Activated CD8-positive, alpha-beta T cell treated with anti-CD3 and anti-CD28 coated beads, Interleukin-2, amount 10 ng/mL, durations not matched to agents 7 days and 5 days (primary cell): Measurements from ENCODE around the gene GPC5. TPM values are rescaled to one million over a fixed set of nuclear protein-coding genes. Genes with fewer than 3 reads are reported as not detected.

Experiments
- ATAC-seq: fragments of 150-1000 bp; cut with Tn5 transposase; one replicate; pipeline ENCODE4 v1.10.0; 2021; ENCODE audit warnings: moderate library complexity
- CTCF ChIA-PET: fragments of 350-600 bp; sonication (Branson Sonifier 250); formaldehyde crosslinking; loops from one replicate; lab custom pipeline; 2021; ENCODE audit warnings: antibody characterized with exemption; lab: Charles Lee
- POLR2A ChIA-PET: fragments of 350-600 bp; sonication (Branson Sonifier 250); formaldehyde crosslinking; loops from one replicate; lab custom pipeline; 2021; ENCODE audit warnings: antibody characterized with exemption; lab: Charles Lee
- DNase-seq: peaks from one replicate; pipeline ENCODE4 v3.0.0-alpha.2; 2020
- H3K27ac Mint-ChIP-seq: one replicate; pipeline ENCODE4 v1.8.0; 2021; ENCODE audit warnings: mild to moderate bottlenecking, mixed read lengths
- H3K27me3 Mint-ChIP-seq: one replicate; pipeline ENCODE4 v1.8.0; 2021; ENCODE audit warnings: low read depth, mixed read lengths
- H3K36me3 Mint-ChIP-seq: one replicate; pipeline ENCODE4 v1.8.0; 2021; ENCODE audit warnings: low read depth, mixed read lengths
- H3K4me1 Mint-ChIP-seq: one replicate; pipeline ENCODE4 v1.8.0; 2021; ENCODE audit warnings: low read depth, mixed read lengths
- H3K4me3 Mint-ChIP-seq: one replicate; pipeline ENCODE4 v1.8.0; 2021; ENCODE audit warnings: mild to moderate bottlenecking, mixed read lengths
- H3K9me3 Mint-ChIP-seq: one replicate; pipeline ENCODE4 v1.8.0; 2022; ENCODE audit warnings: mixed read lengths; ENCODE audit not compliant: insufficient read depth
- total RNA-seq, 2 experiments: library from RNA; stranded (reverse); gene quantifications; one replicate each; pipeline ENCODE4 v1.2.3, GENCODE V29; 2021

The GPC5 gene
- total RNA-seq, 2 experiments from 2014 or later: not detected

GRCh38 chr13:91357613-91358386 is 40.6 kb upstream of the GPC5 start:
- DNase-seq: no peak
- no peak overlapping the region for H3K4me3 Mint-ChIP-seq
- H3K27ac Mint-ChIP-seq: no peak overlapping the region
- no peaks in the 10 kb centered on the region for H3K9me3 Mint-ChIP-seq
- POLR2A ChIA-PET: no interaction called here
- H3K4me1 Mint-ChIP-seq: peaks cover 9% of the 10 kb centered on the region
- H3K27me3 Mint-ChIP-seq: no peaks in the 10 kb centered on the region
- H3K36me3 Mint-ChIP-seq: peaks cover 51% of the 10 kb centered on the region
- CTCF ChIA-PET: interaction anchor here (1.0 to 1.5 kb wide), 2 partner anchors 44 to 48 kb away, joined by 3 to 4 read pairs; no protein-coding TSS in a partner anchor
- no peak for ATAC-seq

DNA sequence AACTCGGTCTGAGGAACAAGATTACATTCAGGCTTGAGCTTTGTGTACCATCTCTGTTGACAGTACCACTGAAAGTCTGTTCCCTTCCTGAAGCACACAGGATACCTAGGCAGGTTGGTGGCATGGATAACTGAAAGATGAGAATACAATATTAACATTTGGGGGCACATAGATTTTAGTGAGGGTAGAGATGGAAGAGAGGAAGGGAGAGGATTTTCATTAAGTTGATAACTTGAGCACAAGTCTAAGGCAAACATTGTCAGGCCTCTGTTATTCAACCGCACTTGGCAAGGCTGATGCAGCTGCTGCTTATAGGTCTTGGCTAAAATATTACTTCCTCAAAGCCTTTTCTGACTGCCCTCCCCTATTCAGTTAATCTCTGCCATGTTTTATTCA is 40.0 kb upstream of the GPC5 start:
- Mint-ChIP-seq H3K4me3 (no peak overlapping the region), H3K27me3 (no peaks in the 10 kb centered on the region), H3K4me1 (peaks cover 5% of the 10 kb centered on the region), H3K9me3 (no peaks in the 10 kb centered on the region), H3K36me3 (peaks cover 46% of the 10 kb centered on the region), H3K27ac (no peak overlapping the region)
- no peak for DNase-seq
- ChIA-PET POLR2A (no interaction called here), CTCF (interaction anchor here (1.0 to 2.4 kb wide), 3 partner anchors 16 to 48 kb away, joined by 3 to 11 read pairs (median 4); no protein-coding TSS in a partner anchor)
- ATAC-seq: no peak

DNA sequence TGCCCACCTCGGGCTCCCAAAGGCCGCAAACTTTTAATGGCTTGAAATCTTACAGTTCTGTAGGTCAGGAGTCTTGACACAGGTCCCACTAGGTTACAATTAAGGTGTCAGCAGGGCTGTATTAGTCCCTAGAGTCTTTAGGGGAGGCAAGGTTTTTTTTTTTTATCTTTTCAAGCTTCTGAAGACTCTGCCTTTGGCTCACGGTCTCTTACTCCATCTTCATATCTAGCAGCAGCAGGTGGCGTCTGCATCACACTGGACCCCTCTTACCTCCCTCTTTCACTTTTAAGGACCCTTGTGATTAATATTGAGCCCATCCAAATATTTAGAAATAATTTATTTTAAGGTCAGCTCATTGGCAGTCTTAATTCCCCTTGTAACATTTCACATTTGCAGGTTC is 39.3 kb upstream of the GPC5 start:
- no peaks in the 10 kb centered on the region for H3K4me1 Mint-ChIP-seq
- H3K36me3 Mint-ChIP-seq: peaks cover 40% of the 10 kb centered on the region
- no peak overlapping the region for H3K27ac Mint-ChIP-seq
- H3K4me3 Mint-ChIP-seq: no peak overlapping the region
- no peaks in the 10 kb centered on the region for H3K27me3 Mint-ChIP-seq
- ATAC-seq (no peak), DNase-seq (no peak)
- no peaks in the 10 kb centered on the region for H3K9me3 Mint-ChIP-seq
- POLR2A ChIA-PET: no interaction called here
- CTCF ChIA-PET: interaction anchor here (1.1 to 2.4 kb wide), 3 partner anchors 13 to 45 kb away, joined by 3 to 11 read pairs (median 4); no protein-coding TSS in a partner anchor

DNA sequence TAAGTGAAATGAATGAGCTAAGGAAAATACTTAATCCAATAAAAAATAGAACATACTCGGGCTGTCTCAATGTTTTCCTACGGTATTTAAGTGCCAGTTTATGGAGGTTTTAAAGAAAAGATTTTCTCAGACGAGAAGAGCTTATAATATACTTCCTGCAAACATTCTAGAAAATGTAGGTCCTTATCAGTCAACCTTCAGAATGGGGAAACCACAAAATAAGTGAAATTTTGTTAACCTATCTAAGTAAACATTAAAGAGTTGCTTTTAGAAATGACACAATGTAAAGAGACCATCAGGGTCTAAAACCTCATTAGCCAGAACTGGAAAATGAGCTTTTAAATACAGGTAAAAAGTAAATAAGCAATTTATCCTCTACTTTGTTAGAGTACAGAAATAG is 38.8 kb upstream of the GPC5 start:
- no peak for ATAC-seq
- Mint-ChIP-seq H3K4me3 (no peak overlapping the region), H3K4me1 (no peaks in the 10 kb centered on the region), H3K27me3 (no peaks in the 10 kb centered on the region), H3K9me3 (no peaks in the 10 kb centered on the region), H3K27ac (no peak overlapping the region), H3K36me3 (peaks cover 35% of the 10 kb centered on the region)
- no peak for DNase-seq
- ChIA-PET POLR2A (no interaction called here), CTCF (interaction anchor here (1.1 to 2.4 kb wide), 2 partner anchors 13 to 15 kb away, joined by 3 to 11 read pairs; no protein-coding TSS in a partner anchor)

DNA sequence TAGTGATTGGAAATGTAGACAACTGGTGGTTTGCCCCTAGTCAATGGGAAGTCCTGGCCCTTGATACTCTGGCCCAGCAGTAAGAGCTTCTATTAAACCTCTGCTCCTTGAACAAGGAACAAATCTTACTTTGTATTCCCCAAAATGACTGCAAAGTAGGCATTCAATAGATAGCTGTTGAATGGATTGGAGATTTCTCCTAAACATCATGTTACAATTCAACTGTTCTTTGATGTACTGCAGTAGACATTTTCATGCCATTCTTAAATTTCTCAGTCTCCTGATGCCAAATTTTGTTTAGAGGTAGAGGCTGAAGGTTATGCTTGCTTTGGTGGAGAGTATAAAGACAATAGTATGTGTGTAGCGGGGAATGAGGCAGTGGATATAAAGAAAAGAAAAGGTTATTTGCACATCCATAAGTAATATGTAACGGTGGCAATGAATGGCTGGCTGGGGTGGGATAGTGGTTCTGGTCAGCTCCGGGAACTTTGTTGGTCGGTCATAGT is 38.1 kb upstream of the GPC5 start:
- H3K27ac Mint-ChIP-seq: peak overlapping the region; percentile 24
- ChIA-PET POLR2A (no interaction called here), CTCF (interaction anchor here (1.1 to 2.4 kb wide), 2 partner anchors 12 to 15 kb away, joined by 3 to 11 read pairs; no protein-coding TSS in a partner anchor)

GRCh38 chr13:91361755-91362271 is 36.6 kb upstream of the GPC5 start:
- ATAC-seq (no peak), DNase-seq (no peak)
- Mint-ChIP-seq H3K36me3 (peaks cover 16% of the 10 kb centered on the region), H3K4me3 (no peak overlapping the region), H3K4me1 (no peaks in the 10 kb centered on the region), H3K9me3 (no peaks in the 10 kb centered on the region), H3K27me3 (no peaks in the 10 kb centered on the region), H3K27ac (no peak overlapping the region)
- ChIA-PET POLR2A (no interaction called here), CTCF (no interaction called here)

More for the DNA sequence above, 38.1 kb upstream of the GPC5 start:
- Mint-ChIP-seq H3K27me3 (no peaks in the 10 kb centered on the region), H3K9me3 (no peaks in the 10 kb centered on the region), H3K4me1 (no peaks in the 10 kb centered on the region), H3K36me3 (peaks cover 28% of the 10 kb centered on the region), H3K4me3 (no peak overlapping the region)
- DNase-seq (no peak), ATAC-seq (no peak)

DNA sequence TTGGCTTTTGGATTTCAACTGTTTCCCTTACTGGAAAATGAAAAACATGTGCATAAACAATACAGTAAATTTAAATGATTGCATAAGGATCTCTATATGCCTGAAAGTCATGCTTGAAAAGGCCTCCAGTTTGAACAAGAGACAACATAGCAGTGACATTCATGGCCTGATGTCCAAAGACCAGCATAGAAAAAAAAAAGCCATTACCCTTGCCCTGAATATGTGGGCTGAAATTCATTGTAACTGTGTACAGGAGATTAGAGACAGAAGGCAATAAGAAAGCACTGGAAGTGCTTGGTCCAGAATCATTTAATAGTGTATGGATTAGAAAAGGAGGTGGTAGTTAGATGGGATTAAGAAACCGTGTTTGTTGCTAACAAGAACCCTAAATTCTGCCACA is 35.5 kb upstream of the GPC5 start:
- ChIA-PET POLR2A (no interaction called here), CTCF (interaction anchor here (0.8 to 3.1 kb wide), 2 partner anchors 12 to 51 kb away, joined by 3 to 8 read pairs; no protein-coding TSS in a partner anchor)
- H3K4me3 Mint-ChIP-seq: no peak overlapping the region
- ATAC-seq: no peak
- H3K36me3 Mint-ChIP-seq: peaks cover 8% of the 10 kb centered on the region
- H3K27ac Mint-ChIP-seq: no peak overlapping the region
- no peaks in the 10 kb centered on the region for H3K9me3 Mint-ChIP-seq
- H3K4me1 Mint-ChIP-seq: no peaks in the 10 kb centered on the region
- no peak for DNase-seq
- no peaks in the 10 kb centered on the region for H3K27me3 Mint-ChIP-seq

DNA sequence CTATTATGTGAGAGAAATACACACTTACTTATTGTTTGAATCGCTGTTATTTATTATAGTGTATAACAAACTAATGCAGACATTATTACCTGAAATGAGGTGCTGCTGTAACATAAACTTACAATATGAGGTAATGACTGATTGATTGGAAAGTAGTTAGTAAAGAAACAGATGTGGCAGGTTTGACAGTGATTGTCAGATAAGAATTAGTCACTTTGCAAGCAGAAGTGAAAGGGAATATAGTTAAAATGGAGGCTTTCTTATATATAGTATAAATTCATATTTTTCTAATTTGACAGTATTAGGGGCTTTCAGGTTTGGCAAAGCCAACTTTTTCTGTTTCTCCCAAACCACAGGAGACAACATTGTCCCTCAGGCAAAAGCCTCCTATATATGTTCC is 30.3 kb upstream of the GPC5 start:
- POLR2A ChIA-PET: no interaction called here
- Mint-ChIP-seq H3K36me3 (peaks cover 2% of the 10 kb centered on the region), H3K27ac (no peak overlapping the region), H3K9me3 (no peaks in the 10 kb centered on the region), H3K4me1 (peaks cover 7% of the 10 kb centered on the region), H3K4me3 (no peak overlapping the region), H3K27me3 (peaks cover 7% of the 10 kb centered on the region)
- CTCF ChIA-PET: no interaction called here
- DNase-seq (no peak), ATAC-seq (no peak)

- POLR2A ChIA-PET: no interaction called here
- Mint-ChIP-seq H3K4me3 (no peak overlapping the region), H3K27ac (no peak overlapping the region), H3K27me3 (peaks cover 9% of the 10 kb centered on the region), H3K9me3 (no peaks in the 10 kb centered on the region), H3K4me1 (peaks cover 7% of the 10 kb centered on the region), H3K36me3 (peaks cover 2% of the 10 kb centered on the region)
- DNase-seq (no peak), ATAC-seq (peak; percentile 33)
- CTCF ChIA-PET: interaction anchor here (1.2 kb wide), 1 partner anchor 17 kb away, joined by 3 read pairs; no protein-coding TSS in a partner anchor
Observed at GRCh38 chr13:91368676-91369440, 29.6 kb upstream of the GPC5 start.

DNA sequence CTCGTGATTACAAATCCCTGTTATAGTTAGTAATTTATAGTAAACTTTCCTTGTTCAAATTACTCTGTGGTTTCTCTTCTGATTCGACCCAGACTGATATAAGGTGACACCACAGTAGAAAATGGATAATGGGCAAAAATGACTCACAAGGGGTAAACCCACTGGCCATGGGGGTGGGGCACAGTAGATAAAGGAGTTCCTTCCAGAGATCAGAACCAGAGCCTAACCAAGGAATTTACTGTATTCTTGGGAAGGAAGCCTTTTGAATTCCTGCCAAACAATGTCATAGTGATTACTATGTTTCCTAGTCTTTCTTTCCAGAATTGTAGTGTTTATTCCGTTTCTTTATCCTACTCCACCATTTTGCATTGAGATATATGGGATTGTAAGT is 29.0 kb upstream of the GPC5 start:
- CTCF ChIA-PET: interaction anchor here (1.0 to 1.2 kb wide), 3 partner anchors 17 to 39 kb away, joined by 3 to 5 read pairs (median 3); no protein-coding TSS in a partner anchor
- DNase-seq: no peak

GRCh38 chr13:91370501-91370900 is 27.9 kb upstream of the GPC5 start:
- DNase-seq (no peak), ATAC-seq (no peak)
- POLR2A ChIA-PET: no interaction called here
- peaks cover 11% of the 10 kb centered on the region for H3K27me3 Mint-ChIP-seq
- CTCF ChIA-PET: interaction anchor here (1.0 to 1.2 kb wide), 3 partner anchors 18 to 38 kb away, joined by 3 to 5 read pairs (median 3); no protein-coding TSS in a partner anchor
- peaks cover 2% of the 10 kb centered on the region for H3K36me3 Mint-ChIP-seq
- no peaks in the 10 kb centered on the region for H3K9me3 Mint-ChIP-seq
- H3K27ac Mint-ChIP-seq: no peak overlapping the region
- H3K4me3 Mint-ChIP-seq: no peak overlapping the region
- H3K4me1 Mint-ChIP-seq: peaks cover 17% of the 10 kb centered on the region

More for the DNA sequence above, 29.0 kb upstream of the GPC5 start:
- peaks cover 2% of the 10 kb centered on the region for H3K36me3 Mint-ChIP-seq
- no peak for ATAC-seq
- POLR2A ChIA-PET: no interaction called here
- H3K27me3 Mint-ChIP-seq: peaks cover 11% of the 10 kb centered on the region
- no peaks in the 10 kb centered on the region for H3K9me3 Mint-ChIP-seq
- no peak overlapping the region for H3K4me3 Mint-ChIP-seq
- H3K27ac Mint-ChIP-seq: no peak overlapping the region
- peaks cover 8% of the 10 kb centered on the region for H3K4me1 Mint-ChIP-seq
